ENCODE results near the gene MYRIP.

Gene MYRIP

GRCh38 chr3:39780352-39780751, 29.1 kb upstream of the MYRIP start:
- Histone ChIP-seq H3K27ac (ENCODE audit: low read length) (no peak overlapping the region), H3K27me3 (ENCODE audit: low read depth, low read length) (no peaks in the 10 kb centered on the region), H3K4me3 (ENCODE audit: low read length) (no peak overlapping the region), H3K4me1 (ENCODE audit: low read length) (peaks cover 4% of the 10 kb centered on the region; the same call in 1 of the 2 replicates), H3K9ac (ENCODE audit: low read length) (no peak overlapping the region), H4K20me1 (ENCODE audit: insufficient read depth, low read length) (no peaks in the 10 kb centered on the region), H3K9me3 (ENCODE audit: insufficient read depth, low read length) (no peaks in the 10 kb centered on the region), H3K36me3 (replicated peaks; ENCODE audit: low read depth, low read length) (no peaks in the 10 kb centered on the region), H3K79me2 (ENCODE audit: low read length) (no peaks in the 10 kb centered on the region), H2AFZ (ENCODE audit: low read depth, low read length) (no peak overlapping the region), H3K4me2 (ENCODE audit: low read length) (no peak overlapping the region)
- TF ChIP-seq CTCF (IDR thresholded peaks at IDR 0.05; ENCODE audit: low read depth, low read length) (no peak), EZH2phosphoT487 (IDR thresholded peaks at IDR 0.05; ENCODE audit: low read depth) (no peak)

GRCh38 chr3:39781025-39781424, 28.4 kb upstream of the MYRIP start:
- Histone ChIP-seq H3K9me3 (ENCODE audit: insufficient read depth, low read length) (no peaks in the 10 kb centered on the region), H3K27ac (ENCODE audit: low read length) (no peak overlapping the region), H3K27me3 (ENCODE audit: low read depth, low read length) (no peaks in the 10 kb centered on the region), H3K9ac (ENCODE audit: low read length) (no peak overlapping the region), H2AFZ (ENCODE audit: low read depth, low read length) (no peak overlapping the region), H3K4me3 (ENCODE audit: low read length) (no peak overlapping the region), H3K79me2 (ENCODE audit: low read length) (no peaks in the 10 kb centered on the region), H3K36me3 (replicated peaks; ENCODE audit: low read depth, low read length) (no peaks in the 10 kb centered on the region), H3K4me2 (ENCODE audit: low read length) (no peak overlapping the region), H3K4me1 (ENCODE audit: low read length) (peaks cover 4% of the 10 kb centered on the region; the same call in 1 of the 2 replicates), H4K20me1 (ENCODE audit: insufficient read depth, low read length) (no peaks in the 10 kb centered on the region)
- TF ChIP-seq CTCF (IDR thresholded peaks at IDR 0.05; ENCODE audit: low read depth, low read length) (no peak), EZH2phosphoT487 (IDR thresholded peaks at IDR 0.05; ENCODE audit: low read depth) (no peak)

- no peak overlapping the region for H3K27ac ChIP-seq (ENCODE audit: low read length)
- no peaks in the 10 kb centered on the region for H3K9me3 ChIP-seq (ENCODE audit: insufficient read depth, low read length)
- H3K36me3 ChIP-seq (replicated peaks; ENCODE audit: low read depth, low read length): no peaks in the 10 kb centered on the region
- no peak overlapping the region for H3K4me3 ChIP-seq (ENCODE audit: low read length)
- H3K4me2 ChIP-seq (ENCODE audit: low read length): no peak overlapping the region
- no peak overlapping the region for H2AFZ ChIP-seq (ENCODE audit: low read depth, low read length)
- H3K9ac ChIP-seq (ENCODE audit: low read length): no peak overlapping the region
- H3K27me3 ChIP-seq (ENCODE audit: low read depth, low read length): no peaks in the 10 kb centered on the region
- H3K79me2 ChIP-seq (ENCODE audit: low read length): no peaks in the 10 kb centered on the region
- no peaks in the 10 kb centered on the region for H4K20me1 ChIP-seq (ENCODE audit: insufficient read depth, low read length)
- TF ChIP-seq CTCF (IDR thresholded peaks at IDR 0.05; ENCODE audit: low read depth, low read length) (no peak), EZH2phosphoT487 (IDR thresholded peaks at IDR 0.05; ENCODE audit: low read depth) (no peak)
- peaks cover 4% of the 10 kb centered on the region; the same call in 1 of the 2 replicates for H3K4me1 ChIP-seq (ENCODE audit: low read length)
Observed at GRCh38 chr3:39781632-39782031, 27.8 kb upstream of the MYRIP start.

GRCh38 chr3:39783680-39784079, 25.7 kb upstream of the MYRIP start:
- H3K4me2 ChIP-seq (ENCODE audit: low read length): no peak overlapping the region
- no peak overlapping the region for H3K27ac ChIP-seq (ENCODE audit: low read length)
- no peak overlapping the region for H3K4me3 ChIP-seq (ENCODE audit: low read length)
- H3K9me3 ChIP-seq (ENCODE audit: insufficient read depth, low read length): no peaks in the 10 kb centered on the region
- H3K36me3 ChIP-seq (replicated peaks; ENCODE audit: low read depth, low read length): no peaks in the 10 kb centered on the region
- no peak overlapping the region for H2AFZ ChIP-seq (ENCODE audit: low read depth, low read length)
- H4K20me1 ChIP-seq (ENCODE audit: insufficient read depth, low read length): no peaks in the 10 kb centered on the region
- no peaks in the 10 kb centered on the region for H3K79me2 ChIP-seq (ENCODE audit: low read length)
- no peaks in the 10 kb centered on the region for H3K27me3 ChIP-seq (ENCODE audit: low read depth, low read length)
- H3K9ac ChIP-seq (ENCODE audit: low read length): no peak overlapping the region
- no peak for TF ChIP-seq CTCF (IDR thresholded peaks at IDR 0.05; ENCODE audit: low read depth, low read length)
- TF ChIP-seq EZH2phosphoT487 (IDR thresholded peaks at IDR 0.05; ENCODE audit: low read depth): no peak
- peaks cover 4% of the 10 kb centered on the region; the same call in 1 of the 2 replicates for H3K4me1 ChIP-seq (ENCODE audit: low read length)

All from OCI-LY3 (cell line).